Stimulated activated CD8-positive, alpha-beta memory T cell treated with anti-CD3 and anti-CD28 coated beads, Interleukin-4, amount 100 ng/mL, for 1 hour (primary cell): ENCODE measurements around the gene CCDC34.
"Not testable (repeated sequence)": the region's sequence is repeated elsewhere in the genome, so short reads cannot be mapped to it uniquely, and the experiment has no call there.

ENCODE experiments used
- DNase-seq, 2 donors: peaks; one replicate each; pipeline ENCODE4 v3.0.0-alpha.2; 2020; ENCODE audit warnings: low read depth in 2 of 2, low spot score in 1 of 2

CCDC34 gene

GRCh38 chr11:27363576-27364117, 632 bp upstream of the CCDC34 start:
- no peak for DNase-seq

- DNase-seq, result no peak
Observed at GRCh38 chr11:27361649-27362431, 1.2 kb downstream of the CCDC34 start.

GRCh38 chr11:27358296-27358695, 4.7 kb downstream of the CCDC34 start:
- DNase-seq, result no peak

- DNase-seq, result no peak
Observed at GRCh38 chr11:27357250-27357649, 5.8 kb downstream of the CCDC34 start.

- no peak for DNase-seq
Observed at GRCh38 chr11:27356624-27357222, 6.3 kb downstream of the CCDC34 start.

GRCh38 chr11:27355575-27356104, 7.4 kb downstream of the CCDC34 start:
- no peak for DNase-seq

- no peak for DNase-seq
Observed at GRCh38 chr11:27354359-27354965, 8.6 kb downstream of the CCDC34 start.

- no peak for DNase-seq
Observed at GRCh38 chr11:27353593-27354358, 9.2 kb downstream of the CCDC34 start.

- DNase-seq, result no peak
Observed at GRCh38 chr11:27352781-27353180, 10.2 kb downstream of the CCDC34 start.

- no peak for DNase-seq
Observed at GRCh38 chr11:27350511-27350910, 12.5 kb downstream of the CCDC34 start.

- DNase-seq, result no peak
Observed at GRCh38 chr11:27349919-27350318, 13.1 kb downstream of the CCDC34 start.

GRCh38 chr11:27348340-27348873, 14.6 kb downstream of the CCDC34 start:
- no peak for DNase-seq

- no peak for DNase-seq
Observed at GRCh38 chr11:27347359-27348339, 15.4 kb downstream of the CCDC34 start.

- DNase-seq, result no peak
Observed at GRCh38 chr11:27339941-27340340, 23.1 kb downstream of the CCDC34 start.

- DNase-seq, result not testable (repeated sequence)
Observed at GRCh38 chr11:27334764-27335163, 28.3 kb downstream of the CCDC34 start.

- DNase-seq, result no peak
Observed at GRCh38 chr11:27331981-27332380, 31.0 kb downstream of the CCDC34 start.

- no peak for DNase-seq
Observed at GRCh38 chr11:27330633-27331270, 32.3 kb downstream of the CCDC34 start.

- no peak for DNase-seq
Observed at GRCh38 chr11:27329867-27330632, 33.0 kb downstream of the CCDC34 start.
